AG04450 (cell line): ENCODE data around the gene SNRNP200. TPM values are rescaled to one million over a fixed set of nuclear protein-coding genes. Genes with fewer than 3 reads are reported as not detected.

Source experiments
- CTCF ChIA-PET: fragments of 300-600, 350-600 bp; formaldehyde crosslinking; extraction: SDS; loops from one replicate; lab custom pipeline; 2022; ENCODE audit warnings: antibody characterized with exemption, inconsistent platforms; lab: Charles Lee
- POLR2A ChIA-PET: fragments of 350-600 bp; formaldehyde crosslinking; extraction: SDS; loops from one replicate; lab custom pipeline; 2021; ENCODE audit warnings: antibody characterized with exemption, inconsistent platforms; lab: Yijun Ruan, JAX
- DNase-seq: peaks from one replicate; pipeline ENCODE4 v3.0.0-alpha.2; 2011; ENCODE audit warnings: low read depth, low spot score
- H3K27ac ChIP-seq: one replicate; pipeline ENCODE4 v1.5.1; 2012; ENCODE audit warnings: low read depth, low read length, control low read depth
- H3K27me3 ChIP-seq: one replicate; pipeline ENCODE4 v1.6.0; 2012; ENCODE audit warnings: low read length; ENCODE audit not compliant: control insufficient read depth, insufficient read depth
- H3K4me3 ChIP-seq: 2 replicates; pipeline ENCODE4 v1.5.1; 2011; ENCODE audit warnings: mild to moderate bottlenecking, low read depth, low read length, control low read depth
- H3K9me3 ChIP-seq: 2 replicates; pipeline ENCODE4 v1.5.1; 2012; ENCODE audit warnings: low read length; ENCODE audit not compliant: control insufficient read depth, insufficient read depth
- polyA plus RNA-seq: library from polyadenylated mRNA; depleted of rRNA; stranded (reverse); fragments of >200 nt; gene quantifications from 2 replicates; pipeline ENCODE4 v1.2.3, GENCODE V29; 2011
- TF ChIP-seq, protein P1 (sequence below): IDR thresholded peaks from 2 replicates; pipeline ENCODE4 v1.5.1; 2011; ENCODE audit warnings: low read depth, low read length, control low read depth, inconsistent platforms

The SNRNP200 gene
- polyA plus RNA-seq, 1 experiment: 99.0 TPM

GRCh38 chr2:96345868-96346462 lies 40.6 kb upstream of the SNRNP200 start:
- POLR2A ChIA-PET: no interaction called here
- H3K27me3 ChIP-seq: no peaks in the 10 kb centered on the region

GRCh38 chr2:96345438-96345837 lies 40.1 kb upstream of the SNRNP200 start:
- H3K9me3 ChIP-seq: no peaks in the 10 kb centered on the region
- ChIA-PET POLR2A (no interaction called here), CTCF (interaction anchor here (0.8 to 1.7 kb wide), 2 partner anchors 10 to 353 kb away, joined by 3 to 5 read pairs; no protein-coding TSS in a partner anchor)
- H3K4me3 ChIP-seq: no peak overlapping the region
- DNase-seq: no peak
- H3K27me3 ChIP-seq: no peaks in the 10 kb centered on the region
- TF ChIP-seq, protein P1, sequence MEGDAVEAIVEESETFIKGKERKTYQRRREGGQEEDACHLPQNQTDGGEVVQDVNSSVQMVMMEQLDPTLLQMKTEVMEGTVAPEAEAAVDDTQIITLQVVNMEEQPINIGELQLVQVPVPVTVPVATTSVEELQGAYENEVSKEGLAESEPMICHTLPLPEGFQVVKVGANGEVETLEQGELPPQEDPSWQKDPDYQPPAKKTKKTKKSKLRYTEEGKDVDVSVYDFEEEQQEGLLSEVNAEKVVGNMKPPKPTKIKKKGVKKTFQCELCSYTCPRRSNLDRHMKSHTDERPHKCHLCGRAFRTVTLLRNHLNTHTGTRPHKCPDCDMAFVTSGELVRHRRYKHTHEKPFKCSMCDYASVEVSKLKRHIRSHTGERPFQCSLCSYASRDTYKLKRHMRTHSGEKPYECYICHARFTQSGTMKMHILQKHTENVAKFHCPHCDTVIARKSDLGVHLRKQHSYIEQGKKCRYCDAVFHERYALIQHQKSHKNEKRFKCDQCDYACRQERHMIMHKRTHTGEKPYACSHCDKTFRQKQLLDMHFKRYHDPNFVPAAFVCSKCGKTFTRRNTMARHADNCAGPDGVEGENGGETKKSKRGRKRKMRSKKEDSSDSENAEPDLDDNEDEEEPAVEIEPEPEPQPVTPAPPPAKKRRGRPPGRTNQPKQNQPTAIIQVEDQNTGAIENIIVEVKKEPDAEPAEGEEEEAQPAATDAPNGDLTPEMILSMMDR: peak; percentile 26; the same call in 1 of the 2 replicates
- H3K27ac ChIP-seq: no peak overlapping the region

More at GRCh38 chr2:96345868-96346462, 40.6 kb upstream of the SNRNP200 start:
- TF ChIP-seq, protein P1: no peak
- no peak for DNase-seq
- CTCF ChIA-PET: interaction anchor here (0.8 to 1.7 kb wide), 2 partner anchors 9 to 353 kb away, joined by 3 to 5 read pairs; no protein-coding TSS in a partner anchor
- H3K27ac ChIP-seq: no peak overlapping the region
- H3K4me3 ChIP-seq: no peak overlapping the region
- no peaks in the 10 kb centered on the region for H3K9me3 ChIP-seq

DNA sequence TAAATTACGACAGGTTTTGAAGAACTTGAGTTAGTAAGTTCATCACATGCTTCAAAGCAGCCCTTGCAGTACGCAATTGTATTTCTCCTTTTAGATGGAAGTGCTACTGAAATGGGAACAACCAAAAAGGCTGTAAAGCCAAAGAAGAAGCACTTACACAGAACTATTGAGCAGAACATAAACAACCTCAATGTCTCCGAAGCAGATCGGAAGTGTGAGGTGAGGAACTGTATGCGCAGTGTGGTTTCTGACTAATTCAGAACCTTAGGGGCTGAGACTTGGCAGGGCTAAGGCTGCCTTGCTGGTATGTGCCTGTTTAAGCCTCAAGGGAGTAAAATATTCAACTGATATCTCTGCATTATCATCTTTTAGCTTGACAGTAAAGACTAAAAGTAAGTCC lies 38.7 kb upstream of the SNRNP200 start:
- H3K27ac ChIP-seq: no peak overlapping the region
- no peak for DNase-seq
- POLR2A ChIA-PET: no interaction called here
- TF ChIP-seq, protein P1: no peak
- H3K4me3 ChIP-seq: no peak overlapping the region
- no peaks in the 10 kb centered on the region for H3K9me3 ChIP-seq
- CTCF ChIA-PET: interaction anchor here (1.4 kb wide), 1 partner anchor 165 kb away, joined by 4 read pairs; no protein-coding TSS in a partner anchor
- no peaks in the 10 kb centered on the region for H3K27me3 ChIP-seq

GRCh38 chr2:96342085-96342484 lies 36.7 kb upstream of the SNRNP200 start:
- DNase-seq: peak; percentile 71
- CTCF ChIA-PET: interaction anchor here (0.7 to 1.5 kb wide), 4 partner anchors 21 to 350 kb away, joined by 4 to 6 read pairs (median 4); no protein-coding TSS in a partner anchor
- POLR2A ChIA-PET: interaction anchor here (1.1 kb wide), 1 partner anchor 48 kb away, joined by 4 read pairs; no protein-coding TSS in a partner anchor
- Histone ChIP-seq H3K4me3 (no peak overlapping the region), H3K27ac (no peak overlapping the region), H3K27me3 (no peaks in the 10 kb centered on the region), H3K9me3 (no peaks in the 10 kb centered on the region)
- TF ChIP-seq, protein P1: no peak

DNA sequence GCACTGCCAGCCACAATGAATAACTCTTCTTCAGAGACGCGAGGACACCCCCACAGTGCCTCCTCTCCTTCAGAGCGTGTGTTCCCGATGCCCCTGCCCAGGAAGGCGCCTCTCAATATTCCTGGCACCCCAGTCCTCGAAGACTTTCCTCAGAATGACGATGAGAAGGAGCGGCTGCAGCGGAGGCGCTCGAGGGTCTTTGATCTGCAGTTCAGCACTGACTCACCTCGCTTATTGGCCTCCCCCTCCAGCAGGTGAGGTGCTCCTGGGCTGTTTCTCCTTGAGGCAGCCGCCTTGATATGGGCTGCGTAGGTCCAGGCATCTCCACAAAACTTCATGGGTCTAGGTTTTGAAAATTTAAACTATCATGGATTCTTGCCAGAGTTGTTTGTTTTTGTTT lies 36.3 kb upstream of the SNRNP200 start:
- POLR2A ChIA-PET: interaction anchor here (1.0 to 1.1 kb wide), 2 partner anchors 12 to 47 kb away, joined by 4 to 5 read pairs; no protein-coding TSS in a partner anchor
- Histone ChIP-seq H3K27me3 (no peaks in the 10 kb centered on the region), H3K9me3 (no peaks in the 10 kb centered on the region), H3K27ac (peak overlapping the region; percentile 48), H3K4me3 (no peak overlapping the region)
- TF ChIP-seq, protein P1: no peak
- no peak for DNase-seq
- CTCF ChIA-PET: interaction anchor here (0.7 to 1.5 kb wide), 5 partner anchors 20 to 349 kb away, joined by 4 to 6 read pairs (median 4); no protein-coding TSS in a partner anchor
